ENCODE results near the gene SPPL2C. TPM values are rescaled to one million over a fixed set of nuclear protein-coding genes. Genes with fewer than 3 reads are reported as not detected.

The SPPL2C gene
- total and polyA plus RNA-seq, 2 of the 8 experiments (the other 6 are each of a cell fraction or from before 2014, with no cell fraction given): not detected

DNA sequence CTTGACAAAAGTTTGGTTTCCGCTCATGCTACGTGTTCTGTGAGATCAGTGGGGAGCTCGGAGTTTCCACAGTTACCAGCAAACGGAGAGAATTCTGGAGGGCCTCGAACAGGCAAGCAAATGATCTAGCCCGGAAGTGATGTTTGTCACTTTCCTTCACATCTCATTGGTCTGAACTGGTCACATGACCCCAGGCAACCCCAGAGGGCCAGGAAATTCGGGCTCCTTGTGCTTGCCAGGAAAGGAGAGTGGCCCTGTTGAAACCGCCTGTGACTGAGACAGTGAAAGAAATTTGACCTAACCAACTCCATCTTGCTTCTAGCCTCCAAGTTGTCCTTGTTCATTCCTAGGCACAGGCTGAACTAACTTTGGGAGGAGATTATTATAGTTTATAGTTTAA is 23.0 kb downstream of the SPPL2C start:
- Histone ChIP-seq H3K9ac (replicated peaks in 1 of 4; ENCODE audit: extremely low read depth in 1 of 4, low read depth in 3 of 4, low read length in 3 of 4) (no peak overlapping the region), H3K27ac (ENCODE audit: low read depth, low read length) (no peak overlapping the region), H2BK5ac (ENCODE audit: low read depth, low read length) (no peak overlapping the region), H3K36me3 (ENCODE audit: control insufficient read depth in 2 of 4, insufficient read depth in 4 of 4, low read length in 3 of 4) (no peaks in the 10 kb centered on the region), H3K4me3 (ENCODE audit: extremely low read depth in 1 of 4, insufficient read depth in 2 of 4, low read depth in 3 of 4, low read length in 4 of 4) (no peak overlapping the region), H4K5ac (ENCODE audit: insufficient read length, low read depth, low read length) (no peak overlapping the region), H2BK12ac (ENCODE audit: low read depth, low read length) (no peak overlapping the region), H4K20me1 (replicated peaks in 1 of 2; ENCODE audit: control insufficient read depth in 1 of 2, insufficient read depth in 2 of 2, low read length in 2 of 2) (no peaks in the 10 kb centered on the region), H3K4me2 (ENCODE audit: insufficient read depth in 1 of 2, low read depth in 2 of 2, low read length in 2 of 2) (no peak overlapping the region), H3K14ac (ENCODE audit: insufficient read length) (no peak overlapping the region), H3K27me3 (replicated peaks in 1 of 4; ENCODE audit: control insufficient read depth in 3 of 4, extremely low read depth in 1 of 4, insufficient read depth in 3 of 4, low read length in 3 of 4) (no peaks in the 10 kb centered on the region; a peak in 2 of 7 replicates), H3K9me3 (ENCODE audit: insufficient read depth in 2 of 2, low read depth in 1 of 2, low read length in 1 of 2) (no peaks in the 10 kb centered on the region), H2AK5ac (ENCODE audit: low read depth, low read length) (no peak overlapping the region), H2BK120ac (replicated peaks; ENCODE audit: low read depth, low read length) (no peak overlapping the region), H2BK15ac (ENCODE audit: low read length) (no peak overlapping the region), H3K4ac (replicated peaks; ENCODE audit: insufficient read length, low read depth, low read length) (no peak overlapping the region), H3K56ac (replicated peaks; ENCODE audit: insufficient read length, low read depth, low read length) (no peak overlapping the region), H3K23ac (ENCODE audit: insufficient read length) (no peak overlapping the region), H3K79me1 (ENCODE audit: low read depth, low read length) (no peaks in the 10 kb centered on the region), H2BK20ac (ENCODE audit: low read length) (no peak overlapping the region), H3K79me2 (ENCODE audit: control insufficient read depth in 1 of 2, insufficient read depth in 2 of 2, low read length in 2 of 2) (no peaks in the 10 kb centered on the region), H3K23me2 (ENCODE audit: low read depth, low read length) (0 out of 2 replicates have a peak, but pooled peaks cover 1% of the 10 kb centered on the region), H3K4me1 (replicated peaks in 1 of 4; ENCODE audit: control insufficient read depth in 3 of 4, insufficient read depth in 4 of 4, low read length in 3 of 4) (peaks cover 0 to 5% (median 2%) of the 10 kb centered on the region in 4 experiments; a peak in 2 of 7 replicates), H3K18ac (ENCODE audit: extremely low read depth, low read length) (no peak overlapping the region), H2AFZ (ENCODE audit: low read length) (0 out of 2 replicates have a peak overlapping the region, but pooled peaks have one; percentile 41), H4K91ac (replicated peaks; ENCODE audit: insufficient read length, low read length) (no peak overlapping the region), H4K8ac (ENCODE audit: extremely low read depth, insufficient read depth, low read length) (no peak overlapping the region)
- WGBS, 2 experiments (ENCODE audit: extremely low coverage in 1 of 2, insufficient coverage in 1 of 2, insufficient read length in 1 of 2, insufficient replicate concordance in 2 of 2, low coverage in 1 of 2, low lambda C conversion rate in 2 of 2, missing lambda C conversion rate in 1 of 2): 87% methylated on average over 8 of the region's 8 CpGs; no CpG with 5 or more reads in 1 of the 2 experiments
- DNase-seq (ENCODE audit: low read depth in 1 of 2, low spot score in 2 of 2): no peak
- TF ChIP-seq, protein P1, sequence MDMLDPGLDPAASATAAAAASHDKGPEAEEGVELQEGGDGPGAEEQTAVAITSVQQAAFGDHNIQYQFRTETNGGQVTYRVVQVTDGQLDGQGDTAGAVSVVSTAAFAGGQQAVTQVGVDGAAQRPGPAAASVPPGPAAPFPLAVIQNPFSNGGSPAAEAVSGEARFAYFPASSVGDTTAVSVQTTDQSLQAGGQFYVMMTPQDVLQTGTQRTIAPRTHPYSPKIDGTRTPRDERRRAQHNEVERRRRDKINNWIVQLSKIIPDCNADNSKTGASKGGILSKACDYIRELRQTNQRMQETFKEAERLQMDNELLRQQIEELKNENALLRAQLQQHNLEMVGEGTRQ (IDR thresholded peaks at IDR 0.05; ENCODE audit: low read length): peak; percentile 64
- no peak for TF ChIP-seq SUZ12 (IDR thresholded peaks at IDR 0.05; ENCODE audit: low read length)
- ChIA-PET POLR2A (ENCODE audit: partially characterized antibody) (interaction anchor here (0.6 to 1.2 kb wide), 2 partner anchors 26 to 37 kb away, joined by 3 to 4 read pairs; partner anchors contain the start of gene MAPT), CTCF (ENCODE audit: partially characterized antibody) (interaction anchor here (0.8 to 1.6 kb wide), 4 partner anchors 16 to 56 kb away, joined by 3 to 5 read pairs (median 3); no protein-coding TSS in a partner anchor)
- FAIRE-seq: no peak

Data from H1 (cell line).